Activated CD4-positive, alpha-beta T cell treated with anti-CD3 and anti-CD28 coated beads for 4 hours (primary cell): ENCODE data around the gene PTMA.

Experiments
- DNase-seq, 2 donors: peaks; one replicate each; pipeline ENCODE4 v3.0.0-alpha.2; 2020

The PTMA gene

GRCh38 chr2:231677632-231678104, 30.7 kb upstream of the PTMA start:
- peak; percentile 71 to 87 for DNase-seq

- DNase-seq, result no peak
Measured at GRCh38 chr2:231679908-231680284, 28.4 kb upstream of the PTMA start.

GRCh38 chr2:231680285-231680991, 27.9 kb upstream of the PTMA start:
- no peak for DNase-seq

GRCh38 chr2:231680992-231681852, 27.1 kb upstream of the PTMA start:
- DNase-seq, result no peak

- DNase-seq, result no peak
Measured at GRCh38 chr2:231682603-231683291, 25.6 kb upstream of the PTMA start.

GRCh38 chr2:231683292-231684235, 24.8 kb upstream of the PTMA start:
- no peak for DNase-seq

- no peak for DNase-seq
Measured at GRCh38 chr2:231684314-231685223, 23.8 kb upstream of the PTMA start.

GRCh38 chr2:231685349-231686191, 22.8 kb upstream of the PTMA start:
- DNase-seq, result no peak

GRCh38 chr2:231686192-231687100, 21.9 kb upstream of the PTMA start:
- DNase-seq, result no peak

- DNase-seq, result peak; percentile 66 to 70
Measured at GRCh38 chr2:231687133-231687852, 21.0 kb upstream of the PTMA start.

- no peak for DNase-seq
Measured at GRCh38 chr2:231687961-231688360, 20.4 kb upstream of the PTMA start.

- no peak for DNase-seq
Measured at GRCh38 chr2:231688719-231689118, 19.6 kb upstream of the PTMA start.

GRCh38 chr2:231689124-231689893, 19.0 kb upstream of the PTMA start:
- no peak for DNase-seq

- DNase-seq, result no peak
Measured at GRCh38 chr2:231691251-231691772, 17.0 kb upstream of the PTMA start.

- DNase-seq, result no peak
Measured at GRCh38 chr2:231692847-231693246, 15.5 kb upstream of the PTMA start.

- DNase-seq, result no peak
Measured at GRCh38 chr2:231693956-231694355, 14.4 kb upstream of the PTMA start.

- no peak for DNase-seq
Measured at GRCh38 chr2:231696004-231696367, 12.3 kb upstream of the PTMA start.
